Measurements from ENCODE around the gene RUNX1.

RUNX1 gene

DNA sequence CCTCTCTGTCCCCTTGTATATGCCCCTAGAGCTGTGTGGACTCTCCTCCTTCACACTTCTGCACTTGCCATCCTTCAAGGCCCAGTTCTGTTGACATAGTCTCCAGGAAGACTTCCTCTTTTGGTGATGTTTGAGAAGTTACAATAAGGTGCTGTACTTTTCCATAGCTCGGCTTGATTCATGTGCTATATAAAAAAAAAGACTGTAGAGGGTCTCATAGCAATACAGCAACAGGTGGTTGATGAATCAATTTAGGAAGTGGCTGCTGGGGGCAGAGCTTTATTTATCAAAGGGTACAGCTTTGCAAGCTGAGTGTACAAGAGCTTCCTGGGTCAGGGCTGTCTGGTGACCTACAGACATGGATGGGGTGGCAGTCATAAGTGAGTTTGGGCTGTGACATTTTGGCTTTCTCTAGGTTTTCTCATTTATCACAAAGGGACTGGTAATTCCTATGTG is 102.7 kb downstream of the RUNX1 start:
- H3K4me3 ChIP-seq (replicated peaks in 1 of 2; ENCODE audit: low read depth in 2 of 2, low read length in 2 of 2) = no peak overlapping the region
- DNase-seq (ENCODE audit: low read depth in 2 of 2) = no peak
- TF ChIP-seq, protein P1, sequence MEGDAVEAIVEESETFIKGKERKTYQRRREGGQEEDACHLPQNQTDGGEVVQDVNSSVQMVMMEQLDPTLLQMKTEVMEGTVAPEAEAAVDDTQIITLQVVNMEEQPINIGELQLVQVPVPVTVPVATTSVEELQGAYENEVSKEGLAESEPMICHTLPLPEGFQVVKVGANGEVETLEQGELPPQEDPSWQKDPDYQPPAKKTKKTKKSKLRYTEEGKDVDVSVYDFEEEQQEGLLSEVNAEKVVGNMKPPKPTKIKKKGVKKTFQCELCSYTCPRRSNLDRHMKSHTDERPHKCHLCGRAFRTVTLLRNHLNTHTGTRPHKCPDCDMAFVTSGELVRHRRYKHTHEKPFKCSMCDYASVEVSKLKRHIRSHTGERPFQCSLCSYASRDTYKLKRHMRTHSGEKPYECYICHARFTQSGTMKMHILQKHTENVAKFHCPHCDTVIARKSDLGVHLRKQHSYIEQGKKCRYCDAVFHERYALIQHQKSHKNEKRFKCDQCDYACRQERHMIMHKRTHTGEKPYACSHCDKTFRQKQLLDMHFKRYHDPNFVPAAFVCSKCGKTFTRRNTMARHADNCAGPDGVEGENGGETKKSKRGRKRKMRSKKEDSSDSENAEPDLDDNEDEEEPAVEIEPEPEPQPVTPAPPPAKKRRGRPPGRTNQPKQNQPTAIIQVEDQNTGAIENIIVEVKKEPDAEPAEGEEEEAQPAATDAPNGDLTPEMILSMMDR (IDR thresholded peaks at IDR 0.05; ENCODE audit: low read depth, low read length) = no peak

DNA sequence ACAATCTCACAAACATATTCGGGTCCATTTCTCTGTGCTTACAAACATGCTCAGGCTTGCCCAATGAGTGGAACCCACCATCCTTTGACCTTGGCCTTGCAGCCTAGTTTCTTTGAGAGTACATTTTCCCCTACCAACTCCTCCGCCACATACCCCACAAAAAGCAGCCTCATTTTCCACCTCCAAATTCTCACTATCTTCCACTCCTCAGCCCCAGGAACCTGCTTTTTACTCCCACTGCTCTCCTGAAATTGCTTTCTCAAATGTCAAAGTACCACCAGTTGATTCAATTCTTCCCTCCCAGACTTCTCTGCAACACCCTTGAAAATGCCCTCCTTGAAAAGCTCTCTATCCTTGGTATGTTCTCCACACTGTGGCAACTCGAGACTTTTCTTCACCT is 103.8 kb downstream of the RUNX1 start:
- DNase-seq (ENCODE audit: low read depth in 2 of 2) = no peak
- no peak overlapping the region for H3K4me3 ChIP-seq (replicated peaks in 1 of 2; ENCODE audit: low read depth in 2 of 2, low read length in 2 of 2)
- TF ChIP-seq, protein P1 (IDR thresholded peaks at IDR 0.05; ENCODE audit: low read depth, low read length) = no peak

DNA sequence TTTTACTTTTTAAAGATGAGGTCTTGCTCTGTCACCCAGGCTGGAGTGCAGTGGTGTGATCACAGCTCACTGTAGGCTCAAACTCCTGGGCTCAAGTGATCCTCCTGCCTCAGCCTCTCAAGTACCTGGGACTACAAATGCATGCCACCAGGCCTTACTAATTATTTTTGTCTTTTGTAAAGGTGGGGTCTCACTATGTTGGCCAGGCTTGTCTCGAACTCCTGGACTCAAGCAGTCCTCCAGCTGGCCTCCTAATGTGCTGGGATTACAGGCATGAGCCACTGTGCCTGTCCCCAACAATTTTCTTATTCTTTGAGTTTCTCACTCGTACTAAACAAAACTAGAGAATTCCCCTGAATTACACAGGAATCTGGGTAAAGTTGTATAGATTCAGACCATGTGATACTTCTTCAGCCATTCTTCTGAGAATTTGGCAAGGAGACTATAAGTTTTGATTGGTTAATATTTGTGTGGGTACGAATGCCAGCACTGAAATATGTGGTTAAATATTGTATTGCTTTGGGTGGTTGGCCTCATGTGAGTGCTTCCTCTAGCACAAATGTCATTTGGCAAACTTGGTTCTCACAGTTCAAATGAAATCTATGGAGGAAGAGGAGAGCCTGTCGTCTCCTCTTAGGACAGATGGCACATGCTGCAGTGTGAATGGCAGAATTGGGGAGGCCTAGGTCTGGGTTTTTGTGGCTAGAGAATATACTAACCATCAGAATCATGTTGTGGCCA is 104.9 kb downstream of the RUNX1 start:
- no peak for DNase-seq (ENCODE audit: low read depth in 2 of 2)
- TF ChIP-seq, protein P1 (IDR thresholded peaks at IDR 0.05; ENCODE audit: low read depth, low read length) = no peak
- no peak overlapping the region for H3K4me3 ChIP-seq (replicated peaks in 1 of 2; ENCODE audit: low read depth in 2 of 2, low read length in 2 of 2)

DNA sequence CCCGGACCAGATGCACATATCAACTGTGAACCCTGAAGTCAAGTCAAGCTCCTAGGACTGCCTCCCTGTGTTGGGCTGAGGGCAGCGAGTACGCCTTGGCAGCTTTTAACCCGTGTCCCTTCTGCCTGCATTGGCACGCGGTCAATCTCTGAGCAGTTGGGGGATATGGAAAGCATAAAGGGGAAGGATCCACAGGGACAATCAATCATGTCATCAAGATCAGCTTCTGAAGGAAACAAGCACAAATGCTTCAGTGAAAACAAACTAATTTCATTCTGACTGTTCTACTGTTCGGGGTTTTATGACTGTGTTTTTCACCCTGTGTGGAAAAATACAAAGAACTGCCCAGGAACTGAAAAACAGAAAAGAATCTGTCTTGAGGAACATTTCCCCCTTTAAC is 106.2 kb downstream of the RUNX1 start:
- TF ChIP-seq, protein P1 (IDR thresholded peaks at IDR 0.05; ENCODE audit: low read depth, low read length) = no peak
- no peak overlapping the region for H3K4me3 ChIP-seq (replicated peaks in 1 of 2; ENCODE audit: low read depth in 2 of 2, low read length in 2 of 2)
- no peak for DNase-seq (ENCODE audit: low read depth in 2 of 2)

DNA sequence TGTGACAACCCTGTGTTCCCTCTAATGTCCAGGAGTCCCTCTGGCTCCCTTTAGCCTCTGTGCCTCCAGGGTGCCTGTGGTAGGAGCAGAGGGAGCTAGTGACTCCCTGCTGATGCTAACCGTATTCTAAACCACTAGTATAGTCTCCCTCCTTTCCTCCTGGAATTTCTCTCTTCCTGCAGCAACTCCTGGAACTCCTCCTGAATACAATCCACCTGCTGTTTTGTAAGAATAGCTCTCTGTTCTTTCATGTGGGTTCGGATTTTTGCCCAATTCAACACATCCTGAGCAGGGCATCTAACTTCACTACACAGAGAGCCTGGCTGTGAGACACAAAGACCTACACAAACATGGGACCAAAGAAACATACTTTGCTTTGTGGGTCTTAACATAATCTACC is 107.9 kb downstream of the RUNX1 start:
- H3K4me3 ChIP-seq (replicated peaks in 1 of 2; ENCODE audit: low read depth in 2 of 2, low read length in 2 of 2) = no peak overlapping the region
- TF ChIP-seq, protein P1 (IDR thresholded peaks at IDR 0.05; ENCODE audit: low read depth, low read length) = no peak
- DNase-seq (ENCODE audit: low read depth in 2 of 2) = no peak

DNA sequence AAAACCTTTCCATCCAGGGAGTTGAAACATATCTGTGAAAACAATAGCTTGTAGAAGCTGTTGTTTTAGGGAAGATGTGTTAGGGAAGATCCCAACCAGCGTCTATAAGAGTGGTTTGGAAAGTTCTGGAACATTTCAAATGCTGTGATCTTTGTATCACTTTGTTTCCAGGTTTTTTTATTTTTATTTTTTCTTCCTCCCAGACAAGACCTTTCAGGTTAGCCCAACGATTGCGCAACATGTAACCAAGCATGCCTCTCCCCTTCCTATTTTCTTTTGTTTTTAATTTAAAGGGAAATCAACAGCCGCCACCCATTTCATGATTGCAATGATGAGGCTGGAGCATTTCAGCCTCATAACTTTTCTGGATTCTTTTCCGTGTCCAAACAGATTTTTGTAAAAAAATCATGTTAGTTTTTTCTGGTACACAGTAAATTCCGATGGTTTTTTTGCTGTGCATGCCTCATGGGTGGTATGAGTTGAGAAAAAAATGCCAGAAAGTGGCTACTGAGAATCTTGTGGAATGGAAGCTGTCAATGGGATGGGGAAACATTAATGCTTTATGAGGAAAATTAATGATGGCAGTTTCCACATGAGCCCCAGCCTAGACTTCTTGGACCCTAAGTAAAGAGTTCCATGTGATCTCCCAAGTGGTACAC is 109.3 kb downstream of the RUNX1 start:
- H3K4me3 ChIP-seq (replicated peaks in 1 of 2; ENCODE audit: low read depth in 2 of 2, low read length in 2 of 2) = no peak overlapping the region
- TF ChIP-seq, protein P1 (IDR thresholded peaks at IDR 0.05; ENCODE audit: low read depth, low read length) = no peak

More for the DNA sequence above, 109.3 kb downstream of the RUNX1 start:
- peak in 1 of 2 donors; percentile 18 for DNase-seq (ENCODE audit: low read depth in 2 of 2)

All from cardiac fibroblast (primary cell).